Osteoblast (primary cell): ENCODE measurements around the gene HMOX1. TPM values are rescaled to one million over a fixed set of nuclear protein-coding genes. Genes with fewer than 3 reads are reported as not detected.

Experiments used
- DNase-seq: peaks from one replicate; pipeline ENCODE4 v3.0.0; 2011; ENCODE audit warnings: low spot score, mixed read lengths; ENCODE audit not compliant: insufficient read length; ENCODE audit errors: missing footprints
- H2AFZ ChIP-seq: 2 replicates; pipeline ENCODE4 v1.6.0; 2011; ENCODE audit warnings: mild to moderate bottlenecking, low read length
- H3K27ac ChIP-seq: 2 replicates; pipeline ENCODE4 v1.5.1; 2011; ENCODE audit warnings: mild to moderate bottlenecking, low read depth, low read length, moderate library complexity
- H3K27me3 ChIP-seq: 2 replicates; pipeline ENCODE4 v1.6.0; 2012; ENCODE audit warnings: mild to moderate bottlenecking, control low read depth, inconsistent platforms, low read length, moderate library complexity; ENCODE audit not compliant: insufficient read depth
- H3K36me3 ChIP-seq: 2 replicates; pipeline ENCODE4 v1.5.1; 2011; ENCODE audit warnings: mild to moderate bottlenecking, low read length, control low read depth, moderate library complexity; ENCODE audit not compliant: insufficient read depth
- H3K4me1 ChIP-seq: 2 replicates; pipeline ENCODE4 v1.5.1; 2011; ENCODE audit warnings: mild to moderate bottlenecking, low read length, control low read depth, moderate library complexity; ENCODE audit not compliant: insufficient read depth
- H3K4me2 ChIP-seq: 2 replicates; pipeline ENCODE4 v1.6.0; 2011; ENCODE audit warnings: mild to moderate bottlenecking, low read length; ENCODE audit not compliant: insufficient read depth
- H3K4me3 ChIP-seq: fragments of 200-600 bp; sonication (generic); 3 replicates; pipeline ENCODE4 v1.5.1; 2012; ENCODE audit warnings: mild to moderate bottlenecking, low read length, inconsistent platforms; ENCODE audit not compliant: insufficient read depth
- H3K79me2 ChIP-seq: 2 replicates; pipeline ENCODE4 v1.6.0; 2012; ENCODE audit warnings: mild to moderate bottlenecking, low read length, control low read depth, inconsistent platforms; ENCODE audit not compliant: insufficient read depth
- H3K9me3 ChIP-seq: 2 replicates; pipeline ENCODE4 v1.5.1; 2011; ENCODE audit warnings: low read depth, low read length, control low read depth
- H4K20me1 ChIP-seq: 2 replicates; pipeline ENCODE4 v1.6.0; 2012; ENCODE audit warnings: mild to moderate bottlenecking, low read length, control low read depth; ENCODE audit not compliant: insufficient read depth
- CTCF ChIP-seq: IDR thresholded peaks from 2 replicates; pipeline ENCODE4 v1.5.1; 2011; ENCODE audit warnings: mild to moderate bottlenecking, low read depth, low read length, moderate library complexity; ENCODE audit errors: extremely low read depth
- total RNA-seq: library from RNA; depleted of rRNA; stranded (reverse); fragments of >200 nt; gene quantifications from 2 replicates; pipeline ENCODE4 v1.2.3, GENCODE V29; 2012

HMOX1 gene
- total RNA-seq, 1 donor = 475 TPM

- H3K27ac ChIP-seq = no peak overlapping the region
- no peak overlapping the region for H3K4me2 ChIP-seq
- no peak overlapping the region for H3K4me3 ChIP-seq
- DNase-seq = peak; percentile 34
- H3K4me1 ChIP-seq = no peaks in the 10 kb centered on the region
- no peak overlapping the region for H2AFZ ChIP-seq
- no peaks in the 10 kb centered on the region for H3K79me2 ChIP-seq
- H3K27me3 ChIP-seq = no peaks in the 10 kb centered on the region
- no peaks in the 10 kb centered on the region for H4K20me1 ChIP-seq
- no peak for TF ChIP-seq CTCF
- peaks cover 20% of the 10 kb centered on the region for H3K36me3 ChIP-seq
- H3K9me3 ChIP-seq = no peaks in the 10 kb centered on the region
Measured at GRCh38 chr22:35424761-35425160, 43.9 kb downstream of the HMOX1 start.

GRCh38 chr22:35425546-35425945 is 44.6 kb downstream of the HMOX1 start:
- H3K4me1 ChIP-seq = no peaks in the 10 kb centered on the region
- no peaks in the 10 kb centered on the region for H3K9me3 ChIP-seq
- H2AFZ ChIP-seq = no peak overlapping the region
- H3K27me3 ChIP-seq = no peaks in the 10 kb centered on the region
- peaks cover 19% of the 10 kb centered on the region for H3K36me3 ChIP-seq
- H3K4me3 ChIP-seq = no peak overlapping the region
- no peak overlapping the region for H3K4me2 ChIP-seq
- H3K27ac ChIP-seq = no peak overlapping the region
- DNase-seq = no peak
- TF ChIP-seq CTCF = no peak
- H3K79me2 ChIP-seq = no peaks in the 10 kb centered on the region
- H4K20me1 ChIP-seq = no peaks in the 10 kb centered on the region

- H3K79me2 ChIP-seq = no peaks in the 10 kb centered on the region
- no peak overlapping the region for H2AFZ ChIP-seq
- peaks cover 18% of the 10 kb centered on the region for H3K36me3 ChIP-seq
- H3K27ac ChIP-seq = no peak overlapping the region
- no peak overlapping the region for H3K4me2 ChIP-seq
- H4K20me1 ChIP-seq = no peaks in the 10 kb centered on the region
- no peaks in the 10 kb centered on the region for H3K9me3 ChIP-seq
- H3K4me1 ChIP-seq = peaks cover 2% of the 10 kb centered on the region
- no peaks in the 10 kb centered on the region for H3K27me3 ChIP-seq
- TF ChIP-seq CTCF = no peak
- no peak overlapping the region for H3K4me3 ChIP-seq
- DNase-seq = peak; percentile 65
Measured at GRCh38 chr22:35425971-35426800, 45.3 kb downstream of the HMOX1 start.

- Histone ChIP-seq H3K4me1 (peaks cover 8% of the 10 kb centered on the region), H2AFZ (peak overlapping the region; percentile 2), H3K36me3 (peaks cover 12% of the 10 kb centered on the region)
Measured at GRCh38 chr22:35426801-35427140, 45.9 kb downstream of the HMOX1 start.

More at GRCh38 chr22:35426801-35427140, 45.9 kb downstream of the HMOX1 start:
- Histone ChIP-seq H3K4me3 (no peak overlapping the region), H4K20me1 (no peaks in the 10 kb centered on the region), H3K4me2 (no peak overlapping the region), H3K9me3 (no peaks in the 10 kb centered on the region), H3K79me2 (no peaks in the 10 kb centered on the region), H3K27me3 (no peaks in the 10 kb centered on the region), H3K27ac (no peak overlapping the region)
- TF ChIP-seq CTCF = no peak
- DNase-seq = peak; percentile 54
